ENCODE data around the gene CNBD2. TPM values are rescaled to one million over a fixed set of nuclear protein-coding genes. Genes with fewer than 3 reads are reported as not detected.
"Not testable (repeated sequence)": the region's sequence is repeated elsewhere in the genome, so short reads cannot be mapped to it uniquely, and the experiment has no call there.

Gene CNBD2
- total and polyA plus RNA-seq, 2 experiments from 2014 or later, result 1.7 to 6.6 TPM

DNA sequence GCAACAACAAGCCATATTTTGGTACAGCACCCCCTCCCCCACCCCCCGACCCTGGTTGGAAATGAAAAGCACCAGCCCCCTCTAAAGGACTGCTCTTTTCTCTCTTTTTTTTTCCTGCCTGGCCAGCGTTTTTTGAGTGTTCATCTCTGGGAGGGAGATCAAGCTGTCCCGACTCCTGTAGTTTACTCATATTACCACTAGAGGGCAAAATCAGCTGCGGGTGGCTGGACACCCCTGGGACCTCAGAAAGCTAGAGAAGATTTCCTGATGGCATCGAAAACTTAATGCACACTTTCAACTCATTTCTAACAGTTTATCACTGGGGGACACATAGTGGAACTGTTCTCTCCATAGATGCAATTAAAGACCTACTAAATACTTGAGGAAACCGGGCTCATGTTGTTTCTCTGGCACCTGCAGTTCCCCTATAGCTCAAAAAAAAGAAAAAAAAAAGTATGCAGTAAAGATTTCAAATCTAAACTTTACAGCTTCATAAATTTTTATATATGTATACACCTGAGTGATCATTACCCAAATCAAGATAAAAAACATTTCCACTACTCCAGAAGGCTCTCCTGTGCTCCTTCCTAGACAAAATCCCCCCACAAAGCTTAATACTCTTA lies 24.4 kb downstream of the CNBD2 start:
- Histone ChIP-seq H3K9ac (no peak overlapping the region), H3K9me3 (ENCODE audit: low read depth) (no peaks in the 10 kb centered on the region), H3K4me1 (ENCODE audit: insufficient read depth) (peaks cover 4% of the 10 kb centered on the region), H3K79me2 (ENCODE audit: insufficient read depth) (no peaks in the 10 kb centered on the region), H2AFZ (no peak overlapping the region), H3K9me2 (ENCODE audit: insufficient read depth) (no peaks in the 10 kb centered on the region), H4K20me1 (ENCODE audit: insufficient read depth) (no peaks in the 10 kb centered on the region), H3K4me2 (ENCODE audit: unreplicated experiment) (no peak overlapping the region), H3F3A (ENCODE audit: insufficient read depth) (no peaks in the 10 kb centered on the region), H3K27me3 (replicated peaks; ENCODE audit: insufficient read depth) (no peaks in the 10 kb centered on the region), H3K36me3 (ENCODE audit: low read depth) (no peaks in the 10 kb centered on the region), H3K4me3 (no peak overlapping the region), H3K27ac (no peak overlapping the region)
- DNase-seq, result peak; percentile 74
- WGBS, 2 experiments (ENCODE audit: low coverage in 1 of 2, low lambda C conversion rate in 2 of 2, missing lambda C conversion rate in 2 of 2), result 1% methylated on average over 6 of the region's 6 CpGs
- TF ChIP-seq EZH2 (IDR thresholded peaks at IDR 0.05; ENCODE audit: insufficient read depth, poor library complexity, severe bottlenecking) (no peak), EZH2phosphoT487 (IDR thresholded peaks at IDR 0.05; ENCODE audit: insufficient read depth, low read depth) (no peak)
- in situ Hi-C loops (cut with MboI), result loop anchor here (5.0 to 25.0 kb wide), 2 partner anchors 139 to 444 kb away; no protein-coding TSS in a partner anchor

DNA sequence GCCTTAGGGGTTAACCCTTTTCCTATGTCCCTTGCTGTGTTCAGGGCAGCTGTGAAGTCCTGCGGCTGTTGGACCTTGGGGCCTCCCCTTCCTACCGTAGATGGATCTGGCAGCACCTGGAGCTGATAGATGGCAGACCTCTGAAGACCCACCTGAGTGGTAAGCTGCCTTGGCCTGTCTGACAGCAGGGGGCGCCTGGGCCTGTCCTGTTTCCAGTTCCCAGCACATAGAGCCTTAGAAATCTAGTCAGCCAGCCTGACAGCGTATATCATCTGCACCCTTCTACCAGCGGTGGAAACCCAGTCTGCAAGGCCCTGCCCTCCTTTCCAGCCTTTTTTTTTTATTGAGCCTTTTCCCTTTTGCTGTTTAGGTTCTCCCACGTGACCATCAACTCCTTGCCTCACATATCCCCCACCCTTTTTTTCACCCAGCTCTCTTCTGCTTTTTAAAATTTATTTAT lies 26.6 kb downstream of the CNBD2 start:
- H2AFZ ChIP-seq, result peak overlapping the region; percentile 75
- in situ Hi-C loops (cut with MboI), result loop anchor here (5.0 to 25.0 kb wide), 2 partner anchors 137 to 442 kb away; no protein-coding TSS in a partner anchor
- peak; percentile 88 for DNase-seq

DNA sequence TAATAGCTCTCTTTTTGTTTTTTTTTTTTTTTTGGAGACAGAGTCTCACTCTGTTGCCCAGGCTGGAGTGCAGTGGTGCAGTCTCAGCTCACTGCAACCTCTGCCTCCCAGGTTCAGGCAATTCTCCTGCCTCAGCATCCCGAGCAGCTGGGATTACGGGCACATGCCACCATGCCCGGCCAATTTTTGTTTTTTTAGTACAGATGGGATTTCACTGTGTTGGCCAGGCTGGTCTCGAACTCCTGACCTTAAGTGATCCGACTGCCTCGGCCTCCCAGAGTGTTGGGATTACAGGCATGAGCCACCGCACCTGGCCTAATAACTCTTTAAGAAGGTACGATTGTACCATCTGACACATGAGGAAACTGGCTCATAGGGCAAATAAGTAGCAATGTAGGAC lies 28.1 kb downstream of the CNBD2 start:
- H3K79me2 ChIP-seq (ENCODE audit: insufficient read depth); H3K4me3 ChIP-seq; H3K4me2 ChIP-seq (ENCODE audit: unreplicated experiment); DNase-seq; H3K27ac ChIP-seq; H3K9me2 ChIP-seq (ENCODE audit: insufficient read depth); H3K36me3 ChIP-seq (ENCODE audit: low read depth); H3K27me3 ChIP-seq (replicated peaks; ENCODE audit: insufficient read depth); H4K20me1 ChIP-seq (ENCODE audit: insufficient read depth); H2AFZ ChIP-seq; H3K4me1 ChIP-seq (ENCODE audit: insufficient read depth); H3F3A ChIP-seq (ENCODE audit: insufficient read depth); H3K9ac ChIP-seq; H3K9me3 ChIP-seq (ENCODE audit: low read depth): not testable (repeated sequence)
- WGBS, 2 experiments (ENCODE audit: low coverage in 1 of 2, low lambda C conversion rate in 2 of 2, missing lambda C conversion rate in 2 of 2), result 81 to 86% methylated on average over 8 of the region's 8 CpGs
- in situ Hi-C loops (cut with MboI), result loop anchor here (25.0 kb wide), 1 partner anchor 441 kb away; no protein-coding TSS in a partner anchor

More for the DNA sequence above, 26.6 kb downstream of the CNBD2 start:
- Histone ChIP-seq H3K9me2 (ENCODE audit: insufficient read depth) (no peaks in the 10 kb centered on the region), H3K4me1 (ENCODE audit: insufficient read depth) (peaks cover 4% of the 10 kb centered on the region), H3K36me3 (ENCODE audit: low read depth) (no peaks in the 10 kb centered on the region), H3K27ac (no peak overlapping the region), H3K9ac (no peak overlapping the region), H3K27me3 (replicated peaks; ENCODE audit: insufficient read depth) (no peaks in the 10 kb centered on the region), H3K9me3 (ENCODE audit: low read depth) (no peaks in the 10 kb centered on the region), H4K20me1 (ENCODE audit: insufficient read depth) (no peaks in the 10 kb centered on the region), H3F3A (ENCODE audit: insufficient read depth) (no peaks in the 10 kb centered on the region), H3K4me3 (no peak overlapping the region), H3K4me2 (ENCODE audit: unreplicated experiment) (no peak overlapping the region), H3K79me2 (ENCODE audit: insufficient read depth) (no peaks in the 10 kb centered on the region)
- TF ChIP-seq EZH2 (IDR thresholded peaks at IDR 0.05; ENCODE audit: insufficient read depth, poor library complexity, severe bottlenecking) (no peak), EZH2phosphoT487 (IDR thresholded peaks at IDR 0.05; ENCODE audit: insufficient read depth, low read depth) (no peak)
- WGBS, 2 experiments (ENCODE audit: low coverage in 1 of 2, low lambda C conversion rate in 2 of 2, missing lambda C conversion rate in 2 of 2), result 1 to 4% methylated on average over 6 of the region's 6 CpGs

DNA sequence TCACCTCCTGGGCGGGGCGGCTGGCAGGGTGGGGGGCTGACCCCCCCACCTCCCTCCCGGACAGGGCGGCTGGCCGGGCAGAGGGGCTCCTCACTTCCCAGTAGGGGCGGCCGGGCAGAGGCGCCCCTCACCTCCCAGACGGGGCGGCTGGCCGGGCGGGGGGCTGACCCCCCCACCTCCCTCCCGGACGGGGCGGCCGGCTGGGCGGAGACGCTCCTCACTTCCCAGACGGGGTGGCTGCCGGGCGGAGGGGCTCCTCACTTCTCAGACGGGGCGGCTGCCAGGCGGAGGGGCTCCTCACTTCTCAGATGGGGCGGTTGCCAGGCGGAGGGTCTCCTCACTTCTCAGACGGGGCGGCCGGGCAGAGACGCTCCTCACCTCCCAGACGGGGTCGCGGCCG lies 32.9 kb downstream of the CNBD2 start:
- H4K20me1 ChIP-seq (ENCODE audit: insufficient read depth); H3K27ac ChIP-seq; H2AFZ ChIP-seq; H3K4me1 ChIP-seq (ENCODE audit: insufficient read depth); DNase-seq; H3F3A ChIP-seq (ENCODE audit: insufficient read depth); in situ Hi-C loops (cut with MboI); H3K4me2 ChIP-seq (ENCODE audit: unreplicated experiment); H3K36me3 ChIP-seq (ENCODE audit: low read depth); H3K9me3 ChIP-seq (ENCODE audit: low read depth); H3K27me3 ChIP-seq (replicated peaks; ENCODE audit: insufficient read depth); H3K9me2 ChIP-seq (ENCODE audit: insufficient read depth); H3K9ac ChIP-seq; H3K4me3 ChIP-seq; H3K79me2 ChIP-seq (ENCODE audit: insufficient read depth): not testable (repeated sequence)
- WGBS, 2 experiments (ENCODE audit: low coverage in 1 of 2, low lambda C conversion rate in 2 of 2, missing lambda C conversion rate in 2 of 2), result 84% methylated on average over 16 of the region's 34 CpGs; no CpG with 5 or more reads in 1 of the 2 experiments

DNA sequence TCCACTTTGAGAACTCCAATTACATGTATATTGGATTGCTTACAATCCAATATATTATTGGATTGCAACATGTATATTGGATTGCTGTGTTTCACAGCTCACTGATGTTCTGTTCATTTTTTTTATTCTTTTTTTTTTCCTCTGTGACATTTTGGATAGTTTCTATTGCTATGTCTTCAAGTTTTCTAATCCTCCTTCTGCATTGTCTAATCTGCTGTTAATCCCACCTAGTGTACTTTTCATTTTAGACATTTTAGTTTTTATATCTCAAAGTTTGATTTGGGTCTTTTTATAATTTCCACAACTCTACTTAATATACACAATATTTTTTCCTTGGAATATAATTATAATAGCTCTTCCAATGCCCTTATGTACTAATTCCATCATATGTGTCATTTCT lies 34.5 kb downstream of the CNBD2 start:
- Histone ChIP-seq H2AFZ (no peak overlapping the region), H3K79me2 (ENCODE audit: insufficient read depth) (no peaks in the 10 kb centered on the region), H3K4me1 (ENCODE audit: insufficient read depth) (no peaks in the 10 kb centered on the region), H3K9me2 (ENCODE audit: insufficient read depth) (no peaks in the 10 kb centered on the region), H4K20me1 (ENCODE audit: insufficient read depth) (no peaks in the 10 kb centered on the region), H3K27ac (no peak overlapping the region), H3K4me3 (no peak overlapping the region), H3F3A (ENCODE audit: insufficient read depth) (no peaks in the 10 kb centered on the region), H3K27me3 (replicated peaks; ENCODE audit: insufficient read depth) (no peaks in the 10 kb centered on the region), H3K36me3 (ENCODE audit: low read depth) (no peaks in the 10 kb centered on the region), H3K4me2 (ENCODE audit: unreplicated experiment) (no peak overlapping the region), H3K9ac (no peak overlapping the region), H3K9me3 (ENCODE audit: low read depth) (no peaks in the 10 kb centered on the region)
- TF ChIP-seq EZH2 (IDR thresholded peaks at IDR 0.05; ENCODE audit: insufficient read depth, poor library complexity, severe bottlenecking) (no peak), EZH2phosphoT487 (IDR thresholded peaks at IDR 0.05; ENCODE audit: insufficient read depth, low read depth) (no peak)
- DNase-seq, result no peak
- in situ Hi-C loops (cut with MboI), result no loop called here

Measured in GM23248 (cell line).